Smooth muscle cell (in vitro differentiated cells): ENCODE measurements around the gene HEXD. TPM values are rescaled to one million over a fixed set of nuclear protein-coding genes. Genes with fewer than 3 reads are reported as not detected.

ENCODE experiments used
- DNase-seq: peaks from one replicate; lab custom pipeline; 2025; ENCODE audit not compliant: unreplicated experiment; lab: John Stamatoyannopoulos, UW
- H2AFZ ChIP-seq: fragments of 200-600 bp; sonication (generic); 2 replicates; pipeline ENCODE4 v1.6.0; 2016; ENCODE audit warnings: antibody characterized with exemption, low read depth, mild to moderate bottlenecking
- H3F3A ChIP-seq: fragments of 200-600 bp; sonication (generic); 2 replicates; pipeline ENCODE4 v1.6.0; 2017; ENCODE audit warnings: antibody characterized with exemption, low read depth
- H3K27ac ChIP-seq: fragments of 200-600 bp; sonication (generic); 2 replicates; pipeline ENCODE4 v1.5.1; 2016; ENCODE audit warnings: low read depth, mild to moderate bottlenecking
- H3K27me3 ChIP-seq: fragments of 200-600 bp; sonication (generic); 2 replicates; pipeline ENCODE4 v1.6.1; 2016; ENCODE audit warnings: low read depth, mild to moderate bottlenecking
- H3K36me3 ChIP-seq: fragments of 200-600 bp; sonication (generic); 2 replicates; pipeline ENCODE4 v1.5.1; 2016; ENCODE audit warnings: low read depth
- H3K4me1 ChIP-seq: fragments of 200-600 bp; sonication (generic); 2 replicates; pipeline ENCODE4 v1.5.1; 2016; ENCODE audit warnings: low read depth
- H3K4me2 ChIP-seq: fragments of 200-600 bp; sonication (generic); 2 replicates; pipeline ENCODE4 v1.6.0; 2016; ENCODE audit warnings: mild to moderate bottlenecking
- H3K4me3 ChIP-seq: fragments of 200-600 bp; sonication (generic); 2 replicates; pipeline ENCODE4 v1.5.1; 2016; ENCODE audit warnings: mild to moderate bottlenecking
- H3K79me2 ChIP-seq: fragments of 200-600 bp; sonication (generic); 2 replicates; pipeline ENCODE4 v1.6.0; 2016; ENCODE audit warnings: low read depth, mild to moderate bottlenecking
- H3K9ac ChIP-seq: fragments of 200-600 bp; sonication (generic); 2 replicates; pipeline ENCODE4 v1.6.0; 2016; ENCODE audit warnings: low read depth
- H3K9me3 ChIP-seq: fragments of 200-600 bp; sonication (generic); replicated peaks from 2 replicates; pipeline ENCODE4 v1.5.1; 2016; ENCODE audit warnings: low read depth
- H4K20me1 ChIP-seq: fragments of 200-600 bp; sonication (generic); 2 replicates; pipeline ENCODE4 v1.6.0; 2016; ENCODE audit warnings: low read depth
- CTCF ChIP-seq: fragments of 200-600 bp; sonication (generic); IDR thresholded peaks from 2 replicates; pipeline ENCODE4 v1.5.1; 2017; ENCODE audit warnings: borderline replicate concordance, mild to moderate bottlenecking, antibody characterized with exemption; ENCODE audit not compliant: insufficient read depth, poor library complexity, severe bottlenecking
- WGBS: methylation state at CpG from one replicate; pipeline ENCODE4 v1.1.7; 2016; ENCODE audit warnings: low lambda C conversion rate; 5-methylcytosine and 5-hydroxymethylcytosine counted together
- polyA plus RNA-seq: library from polyadenylated mRNA; unstranded; fragments of >200 nt; fragmentation: Nextera tagmentation; extraction: Ambion mirVana; gene quantifications from 2 replicates; pipeline ENCODE4 v1.2.1, GENCODE V29; 2016
- total RNA-seq: library from RNA; depleted of rRNA; stranded (reverse); fragments of >200 nt; gene quantifications from 2 replicates; pipeline ENCODE4 v1.2.3, GENCODE V29; 2014

Gene HEXD
- total and polyA plus RNA-seq, 2 experiments from 2014 or later: 1.5 to 9.2 TPM

GRCh38 chr17:82429824-82430223 lies 11.7 kb downstream of the HEXD start:
- 91% methylated on average over 7 of the region's 7 CpGs for WGBS
- H3K4me2 ChIP-seq: no peak overlapping the region
- DNase-seq: no peak

GRCh38 chr17:82432017-82432416 lies 13.9 kb downstream of the HEXD start:
- Histone ChIP-seq H3K79me2 (no peaks in the 10 kb centered on the region), H3F3A (no peaks in the 10 kb centered on the region), H3K9ac (no peak overlapping the region), H3K36me3 (no peaks in the 10 kb centered on the region), H2AFZ (no peak overlapping the region), H3K4me3 (no peak overlapping the region), H3K4me1 (no peaks in the 10 kb centered on the region), H4K20me1 (no peaks in the 10 kb centered on the region), H3K4me2 (no peak overlapping the region), H3K27me3 (no peaks in the 10 kb centered on the region), H3K9me3 (no peaks in the 10 kb centered on the region), H3K27ac (no peak overlapping the region)
- no peak for TF ChIP-seq CTCF
- DNase-seq: no peak
- 93% methylated on average over 8 of the region's 8 CpGs for WGBS

More at GRCh38 chr17:82429824-82430223, 11.7 kb downstream of the HEXD start:
- H3K9me3 ChIP-seq: no peaks in the 10 kb centered on the region
- no peak for TF ChIP-seq CTCF
- no peak overlapping the region for H3K4me3 ChIP-seq
- no peaks in the 10 kb centered on the region for H3K4me1 ChIP-seq
- no peak overlapping the region for H3K9ac ChIP-seq
- H3K79me2 ChIP-seq: no peaks in the 10 kb centered on the region
- no peaks in the 10 kb centered on the region for H3F3A ChIP-seq
- no peak overlapping the region for H3K27ac ChIP-seq
- H3K27me3 ChIP-seq: no peaks in the 10 kb centered on the region
- H2AFZ ChIP-seq: no peak overlapping the region
- no peaks in the 10 kb centered on the region for H3K36me3 ChIP-seq
- no peaks in the 10 kb centered on the region for H4K20me1 ChIP-seq

DNA sequence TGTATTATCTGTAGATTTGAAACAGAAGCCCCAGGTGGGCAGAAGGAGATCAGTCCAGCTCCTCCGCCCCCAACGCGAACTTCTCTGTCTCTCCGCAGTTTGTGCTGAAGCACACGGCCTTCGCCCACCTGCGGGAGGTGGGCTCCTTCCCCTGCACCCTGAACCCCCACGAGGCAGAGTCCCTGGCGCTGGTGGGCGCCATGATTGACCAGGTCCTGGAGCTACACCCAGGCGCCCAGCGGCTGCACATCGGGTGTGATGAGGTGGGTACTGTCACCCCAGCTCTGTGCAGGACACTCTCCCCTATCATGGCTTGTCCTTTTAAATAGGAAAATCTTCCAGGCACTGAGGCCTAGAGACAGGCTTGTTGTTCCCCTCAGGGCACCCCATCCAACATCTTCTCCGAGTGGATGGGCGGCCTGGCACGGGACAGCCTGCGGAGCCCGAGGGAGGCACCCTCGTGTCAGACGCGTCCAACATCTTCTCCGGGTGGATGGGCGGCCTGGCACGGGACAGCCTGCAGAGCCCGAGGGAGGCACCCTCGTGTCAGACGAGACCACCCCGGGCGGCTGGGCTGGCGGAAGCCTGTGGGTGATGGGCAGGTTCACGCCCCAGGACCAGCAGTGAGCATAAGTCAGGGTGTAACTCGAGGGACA lies 15.5 kb downstream of the HEXD start:
- Histone ChIP-seq H3K79me2 (no peaks in the 10 kb centered on the region), H3K4me3 (no peak overlapping the region), H3K4me1 (no peaks in the 10 kb centered on the region), H3F3A (no peaks in the 10 kb centered on the region), H3K36me3 (no peaks in the 10 kb centered on the region), H2AFZ (no peak overlapping the region), H4K20me1 (no peaks in the 10 kb centered on the region), H3K27ac (no peak overlapping the region), H3K27me3 (no peaks in the 10 kb centered on the region), H3K4me2 (no peak overlapping the region), H3K9me3 (no peaks in the 10 kb centered on the region), H3K9ac (no peak overlapping the region)
- no peak for DNase-seq
- no peak for TF ChIP-seq CTCF
- 97% methylated on average over 32 of the region's 32 CpGs for WGBS

DNA sequence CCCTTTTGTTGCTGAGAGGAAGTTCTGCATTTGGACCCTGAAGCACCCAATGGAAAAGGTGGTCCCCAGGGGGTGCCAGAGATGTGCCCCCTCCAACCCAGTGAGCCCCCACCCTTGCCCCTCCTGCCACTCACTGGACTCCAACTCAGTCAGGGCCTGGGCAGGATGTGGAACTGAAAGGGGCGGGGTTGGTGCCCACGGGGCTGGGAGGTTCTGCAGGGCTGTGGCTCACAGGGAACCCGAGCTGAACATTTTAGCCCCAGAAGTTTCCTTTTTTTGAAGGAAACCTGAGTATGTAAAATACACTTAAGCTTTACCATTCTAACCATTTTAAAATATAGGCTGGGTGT lies 16.0 kb downstream of the HEXD start:
- H3K4me2 ChIP-seq: no peak overlapping the region
- H3K9me3 ChIP-seq: no peaks in the 10 kb centered on the region

More for the DNA sequence above, 16.0 kb downstream of the HEXD start:
- H4K20me1 ChIP-seq: no peaks in the 10 kb centered on the region
- H3K36me3 ChIP-seq: no peaks in the 10 kb centered on the region
- no peak overlapping the region for H2AFZ ChIP-seq
- no peaks in the 10 kb centered on the region for H3K27me3 ChIP-seq
- WGBS: 83% methylated on average over 3 of the region's 3 CpGs
- DNase-seq: no peak
- no peak overlapping the region for H3K27ac ChIP-seq
- no peaks in the 10 kb centered on the region for H3K4me1 ChIP-seq
- no peaks in the 10 kb centered on the region for H3K79me2 ChIP-seq
- H3K9ac ChIP-seq: no peak overlapping the region
- no peak overlapping the region for H3K4me3 ChIP-seq
- no peak for TF ChIP-seq CTCF
- no peaks in the 10 kb centered on the region for H3F3A ChIP-seq
